T-helper 1 cell treated with Interleukin-12 subunit alpha and Interleukin-12 subunit beta and Interleukin-4 antibody, amounts not matched to agents 30 ng/mL and 1 ng/mL, for 36 hours (primary cell): ENCODE results near the gene CTNNA1. TPM values are rescaled to one million over a fixed set of nuclear protein-coding genes. Genes with fewer than 3 reads are reported as not detected.

ENCODE experiments used
- intact Hi-C: fragments of 100-400 bp; cut with micrococcal nuclease; formaldehyde crosslinking; loops from one replicate; pipeline ENCODE4 v1.15.1; 2024
- total RNA-seq: library from RNA; stranded (reverse); gene quantifications from 2 replicates; pipeline ENCODE4 v1.2.3, GENCODE V29; 2022

CTNNA1 gene
- total RNA-seq, 1 donor from 2014 or later, result 53.9 TPM

- intact Hi-C loops, result no loop called here
Observed at GRCh38 chr5:138946831-138947560, 193.8 kb downstream of the CTNNA1 start.

GRCh38 chr5:138947780-138948179, 194.6 kb downstream of the CTNNA1 start:
- intact Hi-C loops, result no loop called here

GRCh38 chr5:138948471-138949222, 195.4 kb downstream of the CTNNA1 start:
- intact Hi-C loops, result no loop called here

GRCh38 chr5:138949223-138949574, 196.0 kb downstream of the CTNNA1 start:
- intact Hi-C loops, result no loop called here

GRCh38 chr5:138949988-138950387, 196.8 kb downstream of the CTNNA1 start:
- intact Hi-C loops, result no loop called here

GRCh38 chr5:138950421-138951031, 197.3 kb downstream of the CTNNA1 start:
- intact Hi-C loops, result no loop called here

GRCh38 chr5:138951091-138951985, 198.1 kb downstream of the CTNNA1 start:
- intact Hi-C loops, result no loop called here

GRCh38 chr5:138951986-138952735, 198.9 kb downstream of the CTNNA1 start:
- intact Hi-C loops, result no loop called here

- intact Hi-C loops, result no loop called here
Observed at GRCh38 chr5:138952962-138953361, 199.7 kb downstream of the CTNNA1 start.

GRCh38 chr5:138953387-138954256, 200.4 kb downstream of the CTNNA1 start:
- intact Hi-C loops, result no loop called here

GRCh38 chr5:138954257-138955012, 201.2 kb downstream of the CTNNA1 start:
- intact Hi-C loops, result no loop called here

GRCh38 chr5:138955013-138955660, 201.9 kb downstream of the CTNNA1 start:
- intact Hi-C loops, result no loop called here

GRCh38 chr5:138955671-138956295, 202.6 kb downstream of the CTNNA1 start:
- intact Hi-C loops, result no loop called here

- intact Hi-C loops, result no loop called here
Observed at GRCh38 chr5:138956801-138957200, 203.6 kb downstream of the CTNNA1 start.

GRCh38 chr5:138960145-138960692, 207.0 kb downstream of the CTNNA1 start:
- intact Hi-C loops, result no loop called here

GRCh38 chr5:138961221-138961620, 208.0 kb downstream of the CTNNA1 start:
- intact Hi-C loops, result no loop called here

- intact Hi-C loops, result no loop called here
Observed at GRCh38 chr5:138961729-138962128, 208.5 kb downstream of the CTNNA1 start.
